Trophoblast cell (in vitro differentiated cells and primary cell): ENCODE results near the gene RIMS3.

ENCODE experiments used
- DNase-seq, 2 donors: peaks; one replicate each; pipeline ENCODE4 v3.0.0-alpha.2; 2016
- H2AFZ ChIP-seq: 2 replicates; pipeline ENCODE4 v1.6.1; 2013; ENCODE audit warnings: low read length, moderate library complexity, mild to moderate bottlenecking; ENCODE audit not compliant: insufficient read depth, poor library complexity
- H2AK5ac ChIP-seq: 2 replicates; pipeline ENCODE4 v1.6.1; 2013; ENCODE audit warnings: mild to moderate bottlenecking, low read length
- H2BK120ac ChIP-seq: 2 replicates; pipeline ENCODE4 v1.6.1; 2013; ENCODE audit warnings: low read length, mild to moderate bottlenecking, moderate library complexity; ENCODE audit not compliant: insufficient read depth, poor library complexity
- H2BK12ac ChIP-seq: 2 replicates; pipeline ENCODE4 v1.6.1; 2013; ENCODE audit warnings: mild to moderate bottlenecking, low read length, moderate library complexity
- H2BK5ac ChIP-seq: 2 replicates; pipeline ENCODE4 v1.6.1; 2013; ENCODE audit warnings: low read length, low read depth, moderate library complexity, mild to moderate bottlenecking; ENCODE audit not compliant: poor library complexity
- H3K14ac ChIP-seq: 2 replicates; pipeline ENCODE4 v1.6.1; 2013; ENCODE audit warnings: mild to moderate bottlenecking, low read length
- H3K18ac ChIP-seq: 2 replicates; pipeline ENCODE4 v1.6.1; 2013; ENCODE audit warnings: mild to moderate bottlenecking, low read length
- H3K23ac ChIP-seq: 2 replicates; pipeline ENCODE4 v1.6.1; 2013; ENCODE audit warnings: low read length
- H3K27ac ChIP-seq: 2 replicates; pipeline ENCODE4 v1.5.1; 2013; ENCODE audit warnings: low read depth, mild to moderate bottlenecking, inconsistent platforms, low read length, moderate library complexity
- H3K27me3 ChIP-seq: 2 replicates; pipeline ENCODE4 v1.6.1; 2013; ENCODE audit warnings: inconsistent platforms, mild to moderate bottlenecking, low read length, moderate library complexity; ENCODE audit not compliant: insufficient read depth
- H3K36me3 ChIP-seq, 2 experiments: 1 replicate in 1 of 2; 2 replicates in 1 of 2; pipeline ENCODE4 v1.6.1; 2013; ENCODE audit warnings: low read length in 2 of 2, mild to moderate bottlenecking in 2 of 2, moderate library complexity in 1 of 2; ENCODE audit not compliant: insufficient read depth in 2 of 2, control insufficient read depth in 1 of 2
- H3K4ac ChIP-seq: 2 replicates; pipeline ENCODE4 v1.6.1; 2013; ENCODE audit warnings: low read depth, mild to moderate bottlenecking, low read length, moderate library complexity
- H3K4me1 ChIP-seq, 2 experiments: 1 replicate in 1 of 2; 2 replicates in 1 of 2; pipeline ENCODE4 v1.6.1; 2013; ENCODE audit warnings: low read length in 2 of 2, mild to moderate bottlenecking in 2 of 2, moderate library complexity in 1 of 2; ENCODE audit not compliant: insufficient read depth in 2 of 2, control insufficient read depth in 1 of 2
- H3K4me2 ChIP-seq: 2 replicates; pipeline ENCODE4 v1.6.1; 2013; ENCODE audit warnings: inconsistent platforms, mild to moderate bottlenecking, low read length, moderate library complexity
- H3K4me3 ChIP-seq: 2 replicates; pipeline ENCODE4 v1.5.1; 2013; ENCODE audit warnings: mild to moderate bottlenecking, low read depth, low read length, inconsistent platforms
- H3K79me1 ChIP-seq: one replicate; pipeline ENCODE4 v1.6.1; 2013; ENCODE audit warnings: low read length
- H3K79me2 ChIP-seq: 2 replicates; pipeline ENCODE4 v1.6.1; 2013; ENCODE audit warnings: low read length, mild to moderate bottlenecking; ENCODE audit not compliant: control insufficient read depth, insufficient read depth, poor library complexity
- H3K9ac ChIP-seq: 2 replicates; pipeline ENCODE4 v1.6.1; 2013; ENCODE audit warnings: mild to moderate bottlenecking, low read length
- H3K9me3 ChIP-seq: 2 replicates; pipeline ENCODE4 v1.6.1; 2013; ENCODE audit warnings: low read depth, mild to moderate bottlenecking, control low read depth, inconsistent platforms, low read length; ENCODE audit not compliant: insufficient read depth
- H4K12ac ChIP-seq: 2 replicates; pipeline ENCODE4 v1.6.1; 2013; ENCODE audit warnings: low read depth, mild to moderate bottlenecking, low read length, moderate library complexity
- H4K8ac ChIP-seq: 2 replicates; pipeline ENCODE4 v1.6.1; 2013; ENCODE audit warnings: low read depth, mild to moderate bottlenecking, low read length, moderate library complexity
- H4K91ac ChIP-seq: one replicate; pipeline ENCODE4 v1.6.1; 2013; ENCODE audit warnings: low read depth, mild to moderate bottlenecking, low read length, moderate library complexity
- WGBS: extraction: QIAGEN DNeasy Blood & Tissue Kit; methylation state at CpG from one replicate; pipeline ENCODE4 v1.1.7; 2013; ENCODE audit warnings: missing lambda C conversion rate; ENCODE audit not compliant: insufficient read length, insufficient coverage; ENCODE audit errors: extremely low coverage; 5-methylcytosine and 5-hydroxymethylcytosine counted together

Gene RIMS3

DNA sequence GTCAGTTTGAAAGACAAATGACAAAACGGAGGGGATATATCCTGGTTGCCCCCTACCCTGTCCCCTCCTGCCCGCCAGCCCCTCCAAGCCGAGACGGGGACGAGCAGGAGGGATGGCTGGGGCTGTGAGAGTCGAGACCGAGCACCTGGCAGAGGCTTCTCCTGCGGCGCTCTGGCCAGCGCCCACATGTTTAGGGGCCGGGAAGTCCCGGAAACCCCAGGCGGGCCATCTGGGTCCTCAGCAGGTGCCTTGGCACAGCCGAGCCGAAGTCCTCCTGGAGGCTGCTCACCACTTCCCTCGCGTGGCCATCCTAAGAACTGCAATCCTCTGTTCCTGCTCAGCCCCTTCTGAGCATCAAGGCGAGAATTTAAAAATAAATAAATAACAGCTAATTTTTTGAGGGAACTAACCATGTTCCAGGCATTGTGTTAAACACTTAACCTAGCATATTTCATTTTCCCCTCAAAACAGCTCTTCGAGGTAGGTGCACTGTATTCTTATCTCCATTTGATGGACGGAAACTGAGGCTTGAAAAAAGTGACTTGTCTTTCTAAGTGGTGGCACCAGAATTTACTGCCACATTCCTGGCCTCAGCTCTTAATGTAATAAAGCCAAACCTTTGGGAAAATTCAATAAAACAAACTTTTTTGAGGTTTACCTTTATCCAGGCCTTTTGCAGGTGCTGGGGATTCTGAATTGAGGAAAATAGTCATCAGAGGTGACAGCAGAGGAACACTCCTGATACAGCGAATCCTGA lies 3.5 kb upstream of the RIMS3 start:
- Histone ChIP-seq H2AFZ (no peak overlapping the region), H2BK120ac (no peak overlapping the region), H3K36me3 (no peaks in the 10 kb centered on the region), H3K79me1 (no peaks in the 10 kb centered on the region), H3K4ac (no peak overlapping the region), H2BK12ac (no peak overlapping the region), H4K12ac (no peak overlapping the region), H3K9me3 (peaks cover 3% of the 10 kb centered on the region), H3K9ac (no peak overlapping the region), H3K4me3 (no peak overlapping the region), H3K27ac (no peak overlapping the region), H2AK5ac (no peak overlapping the region), H3K14ac (no peak overlapping the region), H2BK5ac (no peak overlapping the region), H3K79me2 (no peaks in the 10 kb centered on the region), H3K18ac (no peak overlapping the region), H3K4me1 (peaks cover 0 to 5% of the 10 kb centered on the region in 2 experiments), H3K4me2 (peak overlapping the region; percentile 7), H3K23ac (no peak overlapping the region), H4K91ac (no peak overlapping the region), H4K8ac (no peak overlapping the region), H3K27me3 (no peaks in the 10 kb centered on the region)
- WGBS: no CpG with 5 or more reads among the region's 21 CpGs
- peak; percentile 75 to 88 for DNase-seq

DNA sequence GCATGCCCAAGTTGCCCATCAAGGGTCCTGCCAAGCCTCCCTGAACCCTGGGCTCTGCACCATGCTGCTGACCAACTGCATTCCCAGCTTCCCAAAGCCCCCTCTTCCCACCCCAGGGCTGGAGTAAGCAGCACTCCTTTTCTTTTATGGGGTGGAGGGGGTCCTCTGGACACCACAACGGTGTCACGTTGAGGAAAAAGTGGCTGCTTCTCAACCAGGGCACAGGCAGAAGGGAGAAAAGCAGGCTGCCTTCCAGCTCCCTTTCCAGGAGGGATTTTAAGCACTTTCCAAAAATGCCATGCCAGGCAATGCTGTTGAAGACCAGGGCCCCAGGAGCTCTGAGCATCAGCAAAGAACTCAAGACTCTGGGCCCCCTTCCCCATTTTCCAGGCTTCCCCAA lies 691 bp downstream of the RIMS3 start:
- Histone ChIP-seq H3K18ac (no peak overlapping the region), H3K4me3 (no peak overlapping the region)
- WGBS: no CpG with 5 or more reads among the region's 2 CpGs

DNA sequence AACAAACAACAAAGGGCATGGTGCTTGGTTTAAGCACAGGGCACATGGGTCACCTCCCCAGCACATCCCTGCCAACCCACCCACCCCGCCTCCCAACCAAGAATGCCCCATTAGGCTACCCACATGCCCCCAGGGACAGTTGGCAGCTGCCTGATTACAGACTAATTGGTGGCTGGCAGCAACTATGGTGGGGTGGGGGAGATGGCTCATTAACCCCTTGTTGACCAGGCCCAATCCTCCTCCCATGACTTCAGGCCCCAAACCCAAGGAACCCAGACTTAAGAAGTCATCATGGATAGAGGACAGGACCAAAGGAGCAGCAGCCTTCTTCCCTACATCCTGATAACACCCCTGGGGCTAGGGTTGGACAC lies 1.3 kb downstream of the RIMS3 start:
- H3K18ac ChIP-seq: no peak overlapping the region
- no peaks in the 10 kb centered on the region for H3K79me2 ChIP-seq
- H4K12ac ChIP-seq: no peak overlapping the region
- no peak overlapping the region for H2BK5ac ChIP-seq
- no peak overlapping the region for H3K27ac ChIP-seq
- DNase-seq: no peak
- H3K36me3 ChIP-seq: no peaks in the 10 kb centered on the region
- H2BK12ac ChIP-seq: no peak overlapping the region
- no peak overlapping the region for H3K23ac ChIP-seq
- no peak overlapping the region for H4K91ac ChIP-seq
- H2AK5ac ChIP-seq: no peak overlapping the region
- H3K4me2 ChIP-seq: no peak overlapping the region
- WGBS: no CpG with 5 or more reads among the region's 1 CpG
- no peak overlapping the region for H3K9ac ChIP-seq
- no peak overlapping the region for H3K4ac ChIP-seq
- no peak overlapping the region for H3K14ac ChIP-seq
- H2BK120ac ChIP-seq: no peak overlapping the region
- peaks cover 3% of the 10 kb centered on the region for H3K9me3 ChIP-seq
- H3K4me1 ChIP-seq: peaks cover 0 to 13% of the 10 kb centered on the region in 2 experiments
- H4K8ac ChIP-seq: no peak overlapping the region
- no peak overlapping the region for H2AFZ ChIP-seq
- H3K79me1 ChIP-seq: no peaks in the 10 kb centered on the region
- H3K4me3 ChIP-seq: no peak overlapping the region
- H3K27me3 ChIP-seq: no peaks in the 10 kb centered on the region

More for the DNA sequence above, 691 bp downstream of the RIMS3 start:
- Histone ChIP-seq H3K27ac (no peak overlapping the region), H4K12ac (no peak overlapping the region), H4K91ac (no peak overlapping the region), H3K36me3 (no peaks in the 10 kb centered on the region), H3K23ac (no peak overlapping the region), H3K27me3 (no peaks in the 10 kb centered on the region), H2BK12ac (no peak overlapping the region), H2BK120ac (no peak overlapping the region), H3K9ac (no peak overlapping the region), H3K4me1 (peaks cover 0 to 13% of the 10 kb centered on the region in 2 experiments), H3K14ac (no peak overlapping the region), H2BK5ac (no peak overlapping the region), H3K79me2 (no peaks in the 10 kb centered on the region), H4K8ac (no peak overlapping the region), H2AFZ (no peak overlapping the region), H3K4me2 (peak overlapping the region; percentile 80), H3K9me3 (peaks cover 3% of the 10 kb centered on the region), H3K4ac (no peak overlapping the region), H3K79me1 (no peaks in the 10 kb centered on the region), H2AK5ac (no peak overlapping the region)
- no peak for DNase-seq

DNA sequence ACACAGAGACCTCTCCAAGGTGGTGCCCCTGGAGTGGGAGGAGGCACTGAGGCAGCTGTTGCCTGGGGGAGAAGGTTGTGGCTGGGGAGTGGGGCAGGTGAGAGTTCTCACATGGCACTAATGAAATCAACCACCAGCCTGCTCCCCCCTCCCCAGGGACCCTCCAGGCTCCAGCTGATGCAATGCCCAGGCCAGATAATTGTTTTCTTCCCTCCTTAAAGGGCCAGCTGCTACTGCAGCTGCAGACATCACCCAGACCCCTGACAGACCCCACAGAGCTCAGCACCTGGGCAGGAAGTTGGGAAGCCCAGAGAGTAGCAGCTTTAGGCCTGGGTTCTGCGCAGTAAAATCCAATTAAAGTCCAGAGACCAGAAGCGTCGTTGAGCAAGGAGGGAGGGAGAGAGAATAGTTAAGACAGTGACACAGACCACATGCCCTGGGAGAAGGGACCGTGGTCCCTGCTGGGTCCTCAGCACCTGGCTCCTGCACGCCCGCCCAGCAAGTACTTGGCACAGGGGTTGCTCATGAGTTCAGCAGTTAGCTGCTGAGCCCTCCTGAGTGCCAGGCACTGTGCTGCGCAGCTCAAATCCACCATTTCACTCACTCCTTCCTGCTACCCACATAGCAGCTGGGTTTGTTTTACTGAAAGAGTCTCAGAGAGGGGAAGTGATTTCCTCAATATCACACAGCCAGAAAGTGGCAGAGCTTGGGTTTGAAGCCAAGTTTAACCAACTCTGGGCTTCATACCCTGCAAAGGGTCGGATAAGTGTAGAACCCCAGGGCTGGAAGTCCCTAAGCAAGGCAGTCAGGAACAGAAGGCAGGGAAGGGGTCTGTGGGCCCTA lies 1.9 kb downstream of the RIMS3 start:
- H3K36me3 ChIP-seq: no peaks in the 10 kb centered on the region
- H3K79me2 ChIP-seq: no peaks in the 10 kb centered on the region
- no peak for DNase-seq
- H3K4me3 ChIP-seq: no peak overlapping the region
- H3K27me3 ChIP-seq: no peaks in the 10 kb centered on the region
- no peak overlapping the region for H3K27ac ChIP-seq
- no peak overlapping the region for H4K8ac ChIP-seq
- H2BK120ac ChIP-seq: no peak overlapping the region
- no CpG with 5 or more reads among the region's 8 CpGs for WGBS
- no peak overlapping the region for H3K4me2 ChIP-seq
- H2AFZ ChIP-seq: peak overlapping the region; percentile 35
- H3K4ac ChIP-seq: no peak overlapping the region
- no peak overlapping the region for H3K14ac ChIP-seq
- H2BK12ac ChIP-seq: no peak overlapping the region
- H4K91ac ChIP-seq: no peak overlapping the region
- no peak overlapping the region for H2BK5ac ChIP-seq
- peaks cover 0 to 11% of the 10 kb centered on the region in 2 experiments for H3K4me1 ChIP-seq
- no peak overlapping the region for H3K18ac ChIP-seq
- peaks cover 3% of the 10 kb centered on the region for H3K9me3 ChIP-seq
- no peak overlapping the region for H3K23ac ChIP-seq
- H3K79me1 ChIP-seq: no peaks in the 10 kb centered on the region
- H2AK5ac ChIP-seq: no peak overlapping the region
- H4K12ac ChIP-seq: no peak overlapping the region
- H3K9ac ChIP-seq: no peak overlapping the region
